Upper lobe of left lung (tissue), 4 donors: ENCODE data around the gene ZNF488.

Source experiments
- CTCF ChIP-seq, 6 experiments: fragments of 450-650 bp in 4 of 6; fragments of 200-600 bp in 2 of 6; sonication (generic) in 2 of 6; IDR thresholded peaks; one replicate each; pipeline ENCODE4 v1.5.1; 2016 to 2019; ENCODE audit warnings: antibody characterized with exemption in 6 of 6
- POLR2A ChIP-seq, 4 donors: fragments of 450-650 bp; IDR thresholded peaks; one replicate each; pipeline ENCODE4 v1.5.1; 2016 to 2017; ENCODE audit warnings: antibody characterized with exemption in 4 of 4, mild to moderate bottlenecking in 2 of 4

- TF ChIP-seq CTCF (IDR thresholded peaks at IDR 0.05) (no peak), POLR2A (IDR thresholded peaks at IDR 0.05) (no peak)
Measured at GRCh38 chr10:47347303-47347675, 36.8 kb downstream of the ZNF488 start.
